Esophagus squamous epithelium (tissue), 5 donors: Measurements from ENCODE around the gene PXMP2. TPM values are rescaled to one million over a fixed set of nuclear protein-coding genes. Genes with fewer than 3 reads are reported as not detected.

Experiments
- DNase-seq: peaks from one replicate; lab custom pipeline; 2025; lab: John Stamatoyannopoulos, UW
- H3K27ac ChIP-seq, 4 donors: fragments of 200-600 bp; sonication (generic); one replicate each; pipeline ENCODE4 v1.5.1; 2016 to 2019; ENCODE audit warnings: mild to moderate bottlenecking in 1 of 4
- H3K27me3 ChIP-seq, 4 donors: fragments of 200-600 bp; sonication (generic); 1 replicate in 3 of 4; 2 replicates in 1 of 4; pipeline versions ENCODE4 v1.5.1 to v1.6.0; 2017 to 2021; ENCODE audit warnings: antibody characterized with exemption in 1 of 4
- H3K36me3 ChIP-seq, 3 donors: fragments of 200-600 bp; sonication (generic); one replicate each; pipeline ENCODE4 v1.5.1; 2016 to 2019
- H3K4me1 ChIP-seq, 3 donors: fragments of 200-600 bp; sonication (generic); one replicate each; pipeline ENCODE4 v1.5.1; 2017 to 2019
- H3K4me3 ChIP-seq, 4 donors: fragments of 200-600 bp; sonication (generic); 1 replicate in 3 of 4; 2 replicates in 1 of 4; pipeline ENCODE4 v1.5.1; 2016 to 2019; ENCODE audit warnings: mild to moderate bottlenecking in 2 of 4, moderate library complexity in 1 of 4
- H3K9me3 ChIP-seq, 3 donors: fragments of 200-600 bp; sonication (generic); one replicate each; pipeline ENCODE4 v1.5.1; 2016 to 2019
- CTCF ChIP-seq, 6 experiments: fragments of 450-650 bp in 4 of 6; fragments of 200-600 bp in 2 of 6; sonication (generic) in 2 of 6; IDR thresholded peaks; one replicate each; pipeline ENCODE4 v1.5.1; 2016 to 2019; ENCODE audit warnings: antibody characterized with exemption in 6 of 6, mild to moderate bottlenecking in 4 of 6, moderate library complexity in 4 of 6
- POLR2A ChIP-seq, 4 donors: fragments of 450-650 bp; IDR thresholded peaks; one replicate each; pipeline ENCODE4 v1.6.1; 2017; ENCODE audit warnings: antibody characterized with exemption in 4 of 4, mild to moderate bottlenecking in 4 of 4, moderate library complexity in 3 of 4
- whole genome bisulfite sequencing, 2 donors: methylation state at CpG; one replicate each; pipeline ENCODE4 v1.1.5; 2018; 5-methylcytosine and 5-hydroxymethylcytosine counted together
- intact Hi-C: fragments of 100-400 bp; cut with DNase I; formaldehyde crosslinking; loops from one replicate; pipeline ENCODE4 v1.15.0; 2022
- total RNA-seq, 4 donors: library from RNA; depleted of rRNA; stranded (reverse); fragments of >200 nt; gene quantifications; one replicate each; pipeline ENCODE4 v1.1.0, GENCODE V29; 2016
- donor health status: DM: yes; HTN: yes; CAD: no.

The PXMP2 gene
- total RNA-seq, 4 donors from 2014 or later: 16.3 to 31.9 (median 18.5) TPM

- Histone ChIP-seq H3K4me1 (no peaks in the 10 kb centered on the region), H3K36me3 (peaks cover 36 to 100% (median 77%) of the 10 kb centered on the region in 3 donors), H3K27ac (no peak overlapping the region), H3K4me3 (no peak overlapping the region), H3K9me3 (no peaks in the 10 kb centered on the region), H3K27me3 (no peaks in the 10 kb centered on the region)
- TF ChIP-seq CTCF (IDR thresholded peaks at IDR 0.05): no peak
- no peak for TF ChIP-seq POLR2A (IDR thresholded peaks at IDR 0.05)
- intact Hi-C loops: no loop called here
- DNase-seq: no peak
- 91 to 95% methylated on average over 8 to 11 of the region's 12 CpGs for WGBS, 2 donors
Observed at GRCh38 chr12:132736378-132736777, 49.0 kb downstream of the PXMP2 start.

GRCh38 chr12:132736913-132737312, 49.5 kb downstream of the PXMP2 start:
- no peak overlapping the region for H3K4me3 ChIP-seq
- intact Hi-C loops: no loop called here
- no peaks in the 10 kb centered on the region for H3K27me3 ChIP-seq
- H3K36me3 ChIP-seq: peaks cover 36 to 100% (median 81%) of the 10 kb centered on the region in 3 donors
- no peaks in the 10 kb centered on the region for H3K4me1 ChIP-seq
- no peaks in the 10 kb centered on the region for H3K9me3 ChIP-seq
- TF ChIP-seq POLR2A (IDR thresholded peaks at IDR 0.05) (no peak), CTCF (IDR thresholded peaks at IDR 0.05) (no peak)
- H3K27ac ChIP-seq: no peak overlapping the region
- no peak for DNase-seq
- 88 to 96% methylated on average over 5 to 6 of the region's 15 CpGs for WGBS, 2 donors

- 91 to 92% methylated on average over 15 to 18 of the region's 19 CpGs for WGBS, 2 donors
- intact Hi-C loops: no loop called here
- H3K4me3 ChIP-seq: no peak overlapping the region
Observed at GRCh38 chr12:132739600-132740312, 52.4 kb downstream of the PXMP2 start.

GRCh38 chr12:132740313-132740646, 52.9 kb downstream of the PXMP2 start:
- peaks cover 36 to 100% (median 78%) of the 10 kb centered on the region in 3 donors for H3K36me3 ChIP-seq
- no peaks in the 10 kb centered on the region for H3K27me3 ChIP-seq
- TF ChIP-seq POLR2A (IDR thresholded peaks at IDR 0.05): no peak
- TF ChIP-seq CTCF (IDR thresholded peaks at IDR 0.05): no peak
- intact Hi-C loops: no loop called here
- WGBS, 2 donors: 89 to 96% methylated on average over 6 of the region's 6 CpGs
- H3K27ac ChIP-seq: no peak overlapping the region
- H3K9me3 ChIP-seq: no peaks in the 10 kb centered on the region
- no peak for DNase-seq
- H3K4me3 ChIP-seq: no peak overlapping the region
- no peaks in the 10 kb centered on the region for H3K4me1 ChIP-seq

More at GRCh38 chr12:132739600-132740312, 52.4 kb downstream of the PXMP2 start:
- DNase-seq: no peak
- Histone ChIP-seq H3K27ac (no peak overlapping the region), H3K9me3 (no peaks in the 10 kb centered on the region), H3K36me3 (peaks cover 31 to 100% (median 77%) of the 10 kb centered on the region in 3 donors), H3K4me1 (no peaks in the 10 kb centered on the region), H3K27me3 (no peaks in the 10 kb centered on the region)
- no peak for TF ChIP-seq POLR2A (IDR thresholded peaks at IDR 0.05)
- TF ChIP-seq CTCF (IDR thresholded peaks at IDR 0.05): no peak

GRCh38 chr12:132740652-132741051, 53.3 kb downstream of the PXMP2 start:
- no peaks in the 10 kb centered on the region for H3K4me1 ChIP-seq
- no peaks in the 10 kb centered on the region for H3K9me3 ChIP-seq
- WGBS, 2 donors: 84 to 85% methylated on average over 8 to 11 of the region's 11 CpGs
- H3K36me3 ChIP-seq: peaks cover 39 to 100% (median 78%) of the 10 kb centered on the region in 3 donors
- no peaks in the 10 kb centered on the region for H3K27me3 ChIP-seq
- no peak for DNase-seq
- H3K4me3 ChIP-seq: no peak overlapping the region
- H3K27ac ChIP-seq: no peak overlapping the region
- TF ChIP-seq POLR2A (IDR thresholded peaks at IDR 0.05) (no peak), CTCF (IDR thresholded peaks at IDR 0.05) (no peak)
- intact Hi-C loops: no loop called here
